NCI-H2227 treated with DMSO at 0.1 percent for 48 hours (cell line): ENCODE measurements around the gene KLHDC7B.
"Not testable (repeated sequence)": the region's sequence is repeated elsewhere in the genome, so short reads cannot be mapped to it uniquely, and the experiment has no call there.

Experiments
- DNase-seq: peaks from one replicate; lab custom pipeline; 2025; lab: John Stamatoyannopoulos, UW

Gene KLHDC7B

DNA sequence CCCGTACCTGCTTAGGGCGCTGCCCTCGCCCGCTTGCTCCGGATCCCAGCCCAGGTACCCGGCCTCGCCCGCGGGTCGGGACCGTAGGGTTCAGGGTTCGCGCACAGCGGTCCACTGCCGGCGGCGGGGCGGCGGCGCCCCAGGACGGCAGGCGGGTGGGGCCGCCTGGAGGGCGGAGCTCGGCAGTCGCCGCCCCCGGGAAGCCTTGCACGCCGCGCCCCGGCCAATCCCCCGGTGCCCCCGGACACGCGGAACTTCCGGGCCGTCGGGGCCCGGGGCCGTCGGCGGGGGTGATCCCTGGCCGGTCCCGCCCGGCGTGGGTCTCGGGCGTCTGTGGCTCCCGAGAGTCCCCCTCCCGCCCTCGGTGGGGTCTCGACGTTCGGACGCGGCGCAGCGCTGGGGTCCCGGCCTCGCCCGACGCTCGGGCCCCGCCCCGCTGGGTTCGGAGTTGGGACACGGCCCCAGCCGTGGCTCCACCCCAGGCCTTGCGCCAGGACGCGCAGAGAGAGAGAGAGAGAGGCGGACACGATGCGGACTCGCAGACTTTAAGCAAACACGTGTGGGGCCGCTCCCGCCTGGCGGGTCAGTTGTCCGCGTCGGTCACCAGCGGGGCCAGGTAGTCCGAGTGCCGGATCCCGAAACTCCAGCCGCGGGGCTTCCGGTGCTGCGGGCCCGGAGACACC is 15.7 kb upstream of the KLHDC7B start, which contains the start of gene TYMP:
TYMP (minus strand) TSS at position 116 of the 683 bp plus-strand sequence. CDS start 303 bp downstream, outside the sequence.
- DNase-seq, result no peak

- no peak for DNase-seq
Measured at GRCh38 chr22:50530580-50530876, 15.2 kb upstream of the KLHDC7B start.

- DNase-seq, result no peak
Measured at GRCh38 chr22:50530877-50531545, 14.7 kb upstream of the KLHDC7B start.

- peak; percentile 24 for DNase-seq
Measured at GRCh38 chr22:50531546-50531961, 14.1 kb upstream of the KLHDC7B start.

- peak; percentile 24 for DNase-seq
Measured at GRCh38 chr22:50531962-50532674, 13.6 kb upstream of the KLHDC7B start.

DNA sequence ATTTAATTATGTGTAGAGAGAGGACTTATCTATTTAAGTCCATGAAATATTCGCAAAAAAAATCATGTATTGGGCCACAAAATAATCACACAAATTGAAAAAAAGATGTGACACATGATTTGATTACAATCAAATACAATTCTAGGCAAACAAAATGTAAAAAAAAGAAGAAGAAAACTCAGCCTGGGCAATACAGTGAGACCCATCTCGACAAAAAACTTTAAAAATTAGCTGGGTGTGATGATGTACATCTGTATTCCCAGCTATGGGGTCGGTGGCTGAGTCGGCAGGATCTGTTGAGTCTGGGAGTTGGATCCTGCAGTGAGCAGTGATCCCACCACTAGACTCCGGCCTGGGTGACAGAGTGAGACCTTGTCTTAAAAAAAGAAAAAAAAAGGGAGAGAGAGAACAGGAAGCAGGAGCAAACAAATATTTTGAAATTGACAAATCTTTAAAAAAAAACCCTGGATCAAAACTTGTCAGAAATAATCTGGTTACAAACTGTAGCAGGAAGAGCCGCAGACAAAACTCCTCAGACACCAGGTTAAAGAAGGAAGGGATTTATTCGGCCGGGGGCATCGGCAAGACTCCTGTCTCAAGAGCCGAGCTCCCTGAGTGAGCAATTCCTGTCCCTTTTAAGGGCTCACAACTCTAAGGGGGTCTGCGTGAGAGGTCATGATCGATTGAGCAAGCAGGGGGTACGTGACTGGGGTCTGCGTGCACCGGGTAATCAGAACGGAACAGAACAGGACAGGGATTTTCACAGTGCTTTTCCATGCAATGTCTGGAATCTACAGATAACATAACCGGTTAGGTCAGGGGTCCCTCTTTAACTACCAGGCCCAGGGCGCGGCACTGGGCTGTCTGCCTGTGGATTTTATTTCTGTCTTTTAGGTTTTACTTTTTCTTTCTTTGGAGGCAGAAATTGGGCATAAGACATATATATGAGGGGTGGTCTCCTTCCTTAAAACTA is 12.6 kb upstream of the KLHDC7B start:
- DNase-seq, result no peak

DNA sequence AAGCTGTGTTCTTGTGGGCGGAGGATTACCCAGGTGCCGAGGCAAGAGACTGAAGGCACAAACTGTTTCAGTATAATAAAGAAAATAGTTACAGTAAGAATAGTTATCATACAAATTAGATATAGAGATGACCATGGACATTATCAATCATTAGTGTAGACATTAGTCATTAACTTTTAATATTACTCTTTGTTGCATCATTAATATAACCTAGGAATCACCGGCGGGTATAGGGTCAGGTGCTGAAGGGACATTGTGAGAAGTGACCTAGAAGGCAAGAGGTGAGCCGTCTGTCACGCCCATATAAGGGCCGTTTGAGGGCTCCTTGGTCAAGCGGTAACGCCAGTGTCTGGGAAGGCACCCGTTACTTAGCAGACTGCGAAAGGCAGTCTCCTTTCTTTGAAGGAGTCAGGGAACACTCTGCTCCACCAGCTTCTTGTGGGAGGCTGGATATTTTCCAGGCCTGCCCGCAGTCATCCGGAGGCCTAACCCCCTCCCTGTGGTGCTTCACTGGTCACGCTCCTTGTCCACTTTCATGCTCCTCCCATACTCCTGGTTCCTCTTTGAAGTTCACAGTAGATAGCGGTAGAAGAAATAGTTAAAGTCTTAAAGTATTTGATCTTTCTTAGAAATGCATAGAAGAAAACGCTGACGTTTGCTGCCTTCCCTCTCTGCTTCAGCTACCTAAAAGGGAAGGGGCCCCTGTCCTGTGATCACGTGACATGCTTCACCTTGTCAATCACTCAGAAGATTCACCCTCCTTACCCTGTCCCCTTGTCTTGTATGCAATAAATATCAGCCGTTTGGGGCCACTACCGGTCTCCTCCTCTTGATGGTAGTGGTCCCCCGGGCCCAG is 11.6 kb upstream of the KLHDC7B start:
- not testable (repeated sequence) for DNase-seq

- DNase-seq, result no peak
Measured at GRCh38 chr22:50535113-50535512, 10.6 kb upstream of the KLHDC7B start.

DNA sequence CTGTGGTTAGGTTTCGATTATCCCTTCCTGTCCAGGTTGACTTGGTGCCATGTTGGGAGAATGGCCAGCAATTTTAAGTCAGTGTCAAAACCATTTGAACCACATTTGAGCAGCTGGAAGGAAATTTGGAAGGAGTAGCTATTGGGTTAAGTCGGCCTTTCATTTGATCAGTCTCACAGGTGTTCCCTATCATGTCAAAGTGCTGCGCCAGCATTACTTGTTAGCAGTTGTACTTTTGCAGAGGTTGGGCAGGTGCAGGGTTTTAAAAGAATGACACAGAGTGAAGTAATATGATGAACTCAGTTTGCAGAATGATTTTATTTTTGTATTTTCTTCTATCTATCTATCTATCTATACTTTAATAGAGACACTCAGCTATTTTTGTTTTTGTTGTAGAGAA is 9.5 kb upstream of the KLHDC7B start:
- no peak for DNase-seq

DNA sequence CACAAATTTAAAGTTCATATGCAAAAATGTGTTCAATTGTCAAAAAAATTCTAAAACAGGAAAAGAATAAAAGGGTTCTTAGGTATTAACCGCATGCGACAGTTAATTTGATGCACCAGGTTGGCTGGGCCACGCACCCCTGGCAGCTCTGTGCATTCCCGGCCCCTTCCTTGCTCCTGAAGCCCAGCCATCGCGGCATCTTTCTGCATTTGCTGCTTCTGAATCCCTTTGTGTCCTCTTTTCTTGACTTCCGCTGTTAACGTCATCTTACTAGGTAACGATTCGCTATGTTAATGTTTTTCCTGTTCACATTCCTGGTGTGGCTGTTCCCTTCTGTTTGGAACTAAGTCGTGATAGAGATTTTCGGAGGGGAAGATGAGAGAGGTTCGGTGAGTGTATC is 7.9 kb upstream of the KLHDC7B start:
- DNase-seq, result no peak

- DNase-seq, result no peak
Measured at GRCh38 chr22:50540381-50540780, 5.3 kb upstream of the KLHDC7B start.

DNA sequence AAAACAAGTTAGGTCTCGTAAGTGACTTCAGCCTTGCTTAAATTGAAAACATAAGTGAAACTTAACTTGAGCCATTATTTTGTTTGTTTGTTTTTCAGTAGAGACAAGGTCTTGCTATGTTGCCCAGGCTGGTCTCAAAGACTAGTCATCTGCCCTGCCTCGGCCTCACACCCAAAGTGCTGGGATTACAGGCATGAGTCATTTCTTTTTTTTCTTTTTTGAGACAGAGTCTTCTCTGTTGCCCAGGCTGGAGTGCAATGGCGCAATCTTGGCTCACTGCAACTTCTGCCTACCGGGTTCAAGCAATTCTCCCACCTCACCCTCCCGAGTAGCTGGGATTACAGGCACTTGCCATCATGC is 4.1 kb upstream of the KLHDC7B start:
- not testable (repeated sequence) for DNase-seq

GRCh38 chr22:50542416-50542927 is 3.2 kb upstream of the KLHDC7B start:
- no peak for DNase-seq

GRCh38 chr22:50544078-50544745 is 1.5 kb upstream of the KLHDC7B start:
- DNase-seq, result peak; percentile 38

- DNase-seq, result no peak
Measured at GRCh38 chr22:50544746-50545253, 899 bp upstream of the KLHDC7B start.

GRCh38 chr22:50546326-50547262 is 895 bp downstream of the KLHDC7B start:
- no peak for DNase-seq

GRCh38 chr22:50547263-50547985 is 1.7 kb downstream of the KLHDC7B start:
- no peak for DNase-seq
